Thoracic aorta (tissue), 2 donors: ENCODE measurements around the gene RILPL1. TPM values are rescaled to one million over a fixed set of nuclear protein-coding genes. Genes with fewer than 3 reads are reported as not detected.
"Not testable (repeated sequence)": the region's sequence is repeated elsewhere in the genome, so short reads cannot be mapped to it uniquely, and the experiment has no call there.

Experiments
- ATAC-seq: fragments of 150-250 bp; one replicate; pipeline ENCODE4 v1.8.0; 2017; ENCODE audit warnings: low read depth; ENCODE audit not compliant: insufficient number of reproducible peaks, low FRiP score
- DNase-seq: peaks from one replicate; pipeline ENCODE4 v3.0.0-alpha.2; 2020; ENCODE audit warnings: low spot score
- H3K27ac ChIP-seq, 2 donors: fragments of 200-600 bp; sonication (generic); 1 replicate in 1 of 2; 2 replicates in 1 of 2; pipeline ENCODE4 v1.5.1; 2016; ENCODE audit warnings: mild to moderate bottlenecking in 2 of 2, moderate library complexity in 2 of 2
- H3K27me3 ChIP-seq: fragments of 200-600 bp; sonication (generic); replicated peaks from 2 replicates; pipeline ENCODE4 v1.6.0; 2016; ENCODE audit warnings: mild to moderate bottlenecking; ENCODE audit not compliant: insufficient read depth
- H3K36me3 ChIP-seq: fragments of 200-600 bp; sonication (generic); one replicate; pipeline ENCODE4 v1.5.1; 2016
- H3K4me1 ChIP-seq, 2 donors: fragments of 200-600 bp; sonication (generic); 1 replicate in 1 of 2; 2 replicates in 1 of 2; pipeline versions ENCODE4 v1.5.1 to v1.6.0; 2016; ENCODE audit warnings: low read depth in 2 of 2, mild to moderate bottlenecking in 1 of 2; ENCODE audit not compliant: control insufficient read depth in 1 of 2
- H3K4me3 ChIP-seq: fragments of 200-600 bp; sonication (generic); 2 replicates; pipeline ENCODE4 v1.5.1; 2016; ENCODE audit warnings: mild to moderate bottlenecking
- H3K9me3 ChIP-seq: fragments of 200-600 bp; sonication (generic); 2 replicates; pipeline ENCODE4 v1.5.1; 2016
- total RNA-seq, 2 donors: library from RNA; depleted of rRNA; stranded (reverse); fragments of >200 nt; gene quantifications; one replicate each; pipeline versions ENCODE4 v1.1.0 to v1.2.3, GENCODE V29; 2016
- TF ChIP-seq, protein P1 (sequence below): fragments of 200-600 bp; sonication (generic); IDR thresholded peaks from one replicate; pipeline ENCODE4 v1.5.1; 2019; ENCODE audit warnings: antibody characterized with exemption

RILPL1 gene
- total RNA-seq, 2 donors from 2014 or later = 29.0 to 49.7 TPM

DNA sequence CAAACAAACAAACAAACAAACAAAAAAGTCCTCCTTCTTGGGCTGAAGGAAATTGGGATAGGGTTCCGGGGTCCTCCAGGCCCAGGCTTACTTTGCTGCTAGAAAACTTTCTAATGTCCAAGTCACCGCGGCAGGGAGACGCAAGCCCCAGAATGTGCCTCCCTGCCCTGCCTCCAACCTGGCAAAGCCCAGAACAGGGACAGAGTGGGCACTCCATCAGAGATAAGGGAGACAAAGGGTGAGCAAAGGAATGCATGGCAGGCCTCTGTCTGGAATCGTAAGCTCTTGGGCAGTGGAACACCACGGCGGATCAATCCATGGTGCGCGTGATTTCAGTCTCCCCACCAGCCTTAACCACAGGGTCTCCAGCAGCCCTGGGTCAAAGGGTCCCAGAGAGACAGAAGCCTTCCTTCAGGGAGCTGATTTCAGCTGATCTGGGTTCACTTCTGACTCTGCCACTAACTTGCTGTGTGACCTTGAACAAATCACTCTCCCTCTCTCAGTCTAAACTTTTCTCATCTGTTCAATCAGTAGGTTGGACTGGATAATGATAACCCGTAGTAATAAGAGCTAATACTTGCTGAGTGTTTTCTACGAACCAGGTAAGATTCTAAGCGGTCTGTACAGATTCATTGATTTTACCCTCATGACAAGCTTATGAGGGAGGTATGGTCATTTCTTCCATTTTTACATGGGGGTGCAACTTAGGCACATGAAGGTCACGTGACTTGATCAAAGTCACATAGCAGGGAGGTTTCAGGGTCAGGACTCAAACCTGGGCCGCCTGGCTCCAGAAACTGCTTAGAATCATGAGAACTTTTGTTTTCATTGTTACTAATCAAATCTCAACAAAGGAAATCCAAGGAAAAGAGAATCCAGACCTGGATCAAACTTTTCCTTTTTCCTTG lies 12.7 kb downstream of the RILPL1 start:
- Histone ChIP-seq H3K36me3 (peaks cover 42% of the 10 kb centered on the region), H3K9me3 (no peaks in the 10 kb centered on the region)
- no peak for ATAC-seq

DNA sequence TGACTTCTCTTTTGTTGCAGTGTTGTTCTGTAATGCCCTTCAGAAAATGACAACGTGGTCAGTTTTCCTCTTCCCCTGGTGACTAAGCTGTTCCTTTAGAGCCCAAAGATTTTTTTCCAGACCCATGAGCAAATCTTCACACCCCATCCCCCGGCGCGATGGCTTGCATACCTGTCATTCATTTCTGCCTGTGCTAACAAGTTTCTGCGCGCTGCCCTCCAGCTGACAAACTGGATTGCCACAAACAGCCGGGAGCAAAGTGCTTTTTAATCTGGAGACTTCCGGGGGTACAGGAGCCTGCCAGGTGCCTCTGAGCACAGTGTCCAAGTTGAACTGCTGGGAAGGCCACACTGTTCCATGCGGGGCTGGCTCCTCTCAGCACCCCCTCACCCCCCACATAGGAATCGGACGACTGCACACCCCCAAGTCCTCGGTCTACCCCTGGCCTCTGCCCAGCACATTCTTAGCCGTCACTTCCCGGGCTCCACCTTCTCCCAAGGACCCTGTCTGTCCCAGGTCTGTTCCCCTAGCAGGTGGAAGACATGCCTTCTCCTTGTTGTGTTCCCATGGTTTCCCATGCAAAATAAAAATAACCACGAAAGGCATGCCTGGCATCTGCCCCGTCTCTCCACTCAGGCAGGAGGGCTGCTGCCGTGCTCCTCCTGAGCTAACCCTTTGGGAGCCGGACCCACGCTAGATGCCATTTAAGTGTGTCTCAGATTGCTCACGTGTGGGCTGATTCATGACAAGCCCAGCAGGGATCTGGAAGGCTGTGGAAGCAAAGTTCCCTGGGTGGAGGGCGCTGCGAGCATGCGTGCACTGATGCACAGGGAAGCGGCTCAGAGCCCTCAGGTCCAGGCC lies 14.1 kb downstream of the RILPL1 start:
- peak; percentile 86 for ATAC-seq
- peak overlapping the region; percentile 57 for H3K4me3 ChIP-seq

More for the DNA sequence above, 12.7 kb downstream of the RILPL1 start:
- Histone ChIP-seq H3K4me1 (peaks cover 9 to 11% of the 10 kb centered on the region in 2 donors), H3K27me3 (no peaks in the 10 kb centered on the region), H3K4me3 (no peak overlapping the region), H3K27ac (peak overlapping the region; percentile 85 to 86)
- TF ChIP-seq, protein P1, sequence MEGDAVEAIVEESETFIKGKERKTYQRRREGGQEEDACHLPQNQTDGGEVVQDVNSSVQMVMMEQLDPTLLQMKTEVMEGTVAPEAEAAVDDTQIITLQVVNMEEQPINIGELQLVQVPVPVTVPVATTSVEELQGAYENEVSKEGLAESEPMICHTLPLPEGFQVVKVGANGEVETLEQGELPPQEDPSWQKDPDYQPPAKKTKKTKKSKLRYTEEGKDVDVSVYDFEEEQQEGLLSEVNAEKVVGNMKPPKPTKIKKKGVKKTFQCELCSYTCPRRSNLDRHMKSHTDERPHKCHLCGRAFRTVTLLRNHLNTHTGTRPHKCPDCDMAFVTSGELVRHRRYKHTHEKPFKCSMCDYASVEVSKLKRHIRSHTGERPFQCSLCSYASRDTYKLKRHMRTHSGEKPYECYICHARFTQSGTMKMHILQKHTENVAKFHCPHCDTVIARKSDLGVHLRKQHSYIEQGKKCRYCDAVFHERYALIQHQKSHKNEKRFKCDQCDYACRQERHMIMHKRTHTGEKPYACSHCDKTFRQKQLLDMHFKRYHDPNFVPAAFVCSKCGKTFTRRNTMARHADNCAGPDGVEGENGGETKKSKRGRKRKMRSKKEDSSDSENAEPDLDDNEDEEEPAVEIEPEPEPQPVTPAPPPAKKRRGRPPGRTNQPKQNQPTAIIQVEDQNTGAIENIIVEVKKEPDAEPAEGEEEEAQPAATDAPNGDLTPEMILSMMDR = no peak
- DNase-seq = no peak

DNA sequence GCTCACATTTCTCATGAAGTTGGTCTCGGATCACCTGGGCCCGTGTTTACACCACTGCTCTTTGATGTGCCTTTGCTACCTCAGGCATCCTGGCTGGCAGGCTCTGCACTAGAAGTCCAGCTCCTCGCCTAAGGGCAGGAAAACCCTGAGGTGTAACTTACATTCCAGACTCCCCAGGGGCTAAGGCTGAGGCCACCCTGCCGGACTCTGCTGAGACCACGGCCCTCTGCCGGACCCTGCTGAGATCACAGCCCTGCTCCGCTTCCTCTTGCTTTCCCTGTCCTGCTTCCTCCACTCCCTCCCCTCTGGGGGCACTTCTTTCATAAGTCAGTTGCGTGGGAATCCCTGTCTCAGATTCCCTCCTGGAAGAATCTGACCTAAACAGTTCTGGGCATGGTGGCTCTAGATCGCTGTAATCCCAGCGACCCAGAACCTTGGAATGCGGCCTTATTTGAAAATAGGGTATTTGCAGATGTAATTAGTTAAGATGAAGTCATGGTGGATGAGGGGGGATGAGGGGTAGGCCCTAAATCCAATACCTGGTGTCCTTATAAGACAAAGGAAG lies 17.2 kb downstream of the RILPL1 start:
- ATAC-seq = no peak
- Histone ChIP-seq H3K27ac (peak overlapping the region; percentile 34 to 86), H3K27me3 (no peaks in the 10 kb centered on the region), H3K36me3 (peaks cover 23% of the 10 kb centered on the region), H3K4me1 (peaks cover 9 to 11% of the 10 kb centered on the region in 2 donors), H3K9me3 (no peaks in the 10 kb centered on the region), H3K4me3 (no peak overlapping the region)
- DNase-seq = no peak
- TF ChIP-seq, protein P1 = no peak

More for the DNA sequence above, 14.1 kb downstream of the RILPL1 start:
- Histone ChIP-seq H3K4me1 (peaks cover 9 to 11% of the 10 kb centered on the region in 2 donors), H3K27me3 (no peaks in the 10 kb centered on the region), H3K36me3 (peaks cover 40% of the 10 kb centered on the region), H3K9me3 (no peaks in the 10 kb centered on the region), H3K27ac (peak overlapping the region; percentile 85 to 86)
- DNase-seq = peak; percentile 47
- TF ChIP-seq, protein P1 = no peak

DNA sequence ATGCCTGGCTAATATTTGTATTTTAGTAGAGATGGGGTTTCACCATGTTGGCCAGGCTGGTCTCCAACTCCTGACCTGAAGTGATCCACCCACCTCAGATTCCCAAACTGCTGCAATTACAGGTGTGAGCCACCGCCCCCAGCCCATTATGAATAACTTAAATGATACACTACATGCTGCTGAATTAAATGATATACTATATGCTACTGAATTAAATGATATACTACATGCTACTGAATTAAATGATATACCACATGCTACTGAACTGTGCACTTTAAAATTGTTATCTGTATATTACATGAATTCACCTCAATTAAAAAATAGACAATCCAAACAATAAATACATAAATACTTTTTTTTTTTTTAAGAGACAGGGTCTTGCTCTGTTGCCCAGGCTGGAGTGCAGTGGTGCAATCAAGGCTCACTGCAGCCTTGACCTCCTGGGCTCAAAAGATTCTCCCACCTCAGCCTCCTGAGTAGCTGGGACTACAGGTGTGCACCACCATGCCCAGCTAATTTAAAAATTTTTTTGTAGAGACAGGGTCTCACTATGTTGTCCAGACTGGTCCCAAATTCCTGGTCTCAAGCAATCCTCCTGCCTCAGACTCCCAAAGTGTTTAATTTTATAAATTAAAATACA lies 18.8 kb downstream of the RILPL1 start:
- peaks cover 23% of the 10 kb centered on the region for H3K36me3 ChIP-seq
- H3K27ac ChIP-seq, DNase-seq, H3K9me3 ChIP-seq, H3K4me1 ChIP-seq, ATAC-seq, H3K4me3 ChIP-seq, H3K27me3 ChIP-seq: not testable (repeated sequence)

DNA sequence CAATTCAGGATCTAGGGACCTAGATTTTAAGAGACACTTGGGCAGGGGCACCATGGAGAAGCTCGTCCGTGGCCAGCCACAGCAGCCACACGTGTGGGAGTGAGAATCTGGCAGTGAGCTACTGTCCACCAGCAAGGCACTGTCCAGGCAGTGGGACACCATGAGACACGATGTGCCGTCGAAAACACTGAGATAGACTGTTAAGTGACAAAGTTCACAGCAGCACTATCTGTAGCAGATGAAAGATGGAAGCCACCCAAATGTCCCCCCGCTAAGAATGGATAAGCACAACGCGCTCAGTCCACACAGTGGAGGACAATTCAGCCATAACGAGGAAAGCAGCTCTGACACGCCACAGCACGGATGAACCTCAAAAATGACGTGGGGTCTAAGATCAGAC lies 19.7 kb downstream of the RILPL1 start:
- Histone ChIP-seq H3K36me3 (peaks cover 23% of the 10 kb centered on the region), H3K9me3 (no peaks in the 10 kb centered on the region), H3K4me1 (peaks cover 0 to 3% of the 10 kb centered on the region in 2 donors), H3K27ac (peak overlapping the region in 1 of 2 donors; percentile 38), H3K4me3 (no peak overlapping the region), H3K27me3 (no peaks in the 10 kb centered on the region)
- TF ChIP-seq, protein P1 = no peak
- ATAC-seq (no peak), DNase-seq (no peak)
